Measurements from ENCODE around the gene HS3ST5.
"Not testable (repeated sequence)": the region's sequence is repeated elsewhere in the genome, so short reads cannot be mapped to it uniquely, and the experiment has no call there.

The HS3ST5 gene

DNA sequence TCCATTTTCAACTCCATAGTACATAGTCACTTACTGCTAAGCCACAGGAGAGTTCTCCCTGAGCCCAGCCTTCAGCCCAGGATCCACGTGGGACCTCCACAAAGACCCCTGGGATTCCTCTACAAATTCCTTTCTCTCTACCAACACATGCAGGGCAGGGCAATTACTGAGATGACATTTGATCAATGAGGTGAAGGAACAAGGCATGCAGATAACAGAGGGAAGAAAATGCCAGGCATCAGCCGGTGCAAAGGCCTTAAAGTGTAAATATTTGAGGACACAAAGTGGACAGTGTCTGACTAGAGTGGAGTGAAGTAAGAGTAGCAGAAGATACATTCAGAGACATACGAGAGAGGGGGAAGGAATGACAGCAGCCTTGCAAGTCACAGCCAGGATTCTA is 70.2 kb downstream of the HS3ST5 start:
- DNase-seq = no peak

DNA sequence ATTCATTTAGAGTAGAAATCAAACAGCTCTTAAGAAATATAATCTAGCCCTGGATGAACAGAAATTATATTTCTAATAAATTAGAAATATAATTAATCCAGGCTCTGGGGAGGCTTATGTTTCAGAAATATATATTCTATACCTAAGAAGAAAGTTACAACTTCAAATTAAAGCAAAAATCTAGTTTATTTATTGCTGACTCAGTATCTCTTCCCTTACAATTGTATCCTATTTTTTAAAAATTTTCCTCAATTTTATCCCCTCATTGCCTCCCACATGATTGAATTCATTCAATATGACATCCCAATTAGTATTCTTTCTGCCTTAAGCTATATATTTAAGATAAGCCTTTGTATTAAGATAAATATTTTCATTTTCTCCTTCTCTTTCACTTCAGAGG is 71.4 kb downstream of the HS3ST5 start:
- DNase-seq = no peak

DNA sequence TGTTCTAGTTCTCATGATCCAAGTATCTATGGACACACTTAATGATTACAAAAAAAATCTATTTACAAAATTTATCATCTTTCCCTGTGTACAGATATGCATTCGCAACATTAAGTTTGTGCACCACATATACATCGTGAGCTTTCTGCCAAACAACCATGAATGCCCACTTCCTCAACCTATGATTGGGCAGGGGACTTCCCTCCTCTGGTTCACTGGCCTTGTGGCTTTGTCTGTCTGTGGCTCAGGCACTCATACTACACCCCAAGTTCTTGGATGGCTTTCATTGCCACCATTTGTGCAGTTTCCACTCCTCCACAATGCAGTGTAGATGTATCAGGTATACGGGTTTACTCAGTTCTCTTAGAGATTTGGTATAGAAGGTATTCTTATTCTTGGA is 74.9 kb downstream of the HS3ST5 start:
- no peak for DNase-seq

DNA sequence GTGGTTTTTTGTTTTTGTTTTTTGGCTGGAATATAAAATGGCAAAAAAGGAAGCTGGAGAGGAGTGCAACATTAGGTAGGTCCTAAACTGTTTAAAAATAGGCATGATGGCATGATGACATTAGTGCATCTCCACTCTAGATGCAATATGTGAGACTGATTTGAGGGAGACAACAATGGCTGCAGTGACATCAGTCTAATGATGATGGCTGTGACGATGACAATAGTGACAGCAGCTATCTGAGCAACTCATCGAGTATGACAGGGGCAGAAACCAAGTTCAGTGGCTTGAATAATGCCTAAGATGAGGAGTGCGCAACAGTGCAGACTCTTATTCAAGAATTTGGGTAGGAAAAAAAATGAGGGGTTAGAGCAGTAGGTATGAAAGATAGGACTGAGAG is 82.0 kb downstream of the HS3ST5 start:
- DNase-seq = no peak

DNA sequence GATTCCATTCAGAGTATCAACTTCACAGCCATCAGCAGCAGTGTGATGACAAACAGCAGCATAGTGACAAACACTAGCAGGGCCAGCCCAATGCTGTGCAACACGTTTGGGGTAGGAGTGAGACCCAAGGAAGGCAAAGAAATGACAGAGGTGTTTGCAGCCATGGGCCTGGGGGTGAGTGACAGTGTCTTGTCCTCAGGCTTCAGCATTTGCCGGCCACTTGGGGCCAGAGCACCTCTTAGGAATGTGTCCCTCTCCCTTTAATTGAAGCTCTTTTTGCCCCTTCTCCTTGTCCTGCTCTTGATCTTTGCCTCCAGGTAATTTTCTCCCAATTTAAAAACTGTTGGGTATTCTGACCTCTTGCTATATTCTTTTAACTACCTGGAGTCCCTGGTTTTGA is 84.4 kb downstream of the HS3ST5 start:
- DNase-seq = no peak

DNA sequence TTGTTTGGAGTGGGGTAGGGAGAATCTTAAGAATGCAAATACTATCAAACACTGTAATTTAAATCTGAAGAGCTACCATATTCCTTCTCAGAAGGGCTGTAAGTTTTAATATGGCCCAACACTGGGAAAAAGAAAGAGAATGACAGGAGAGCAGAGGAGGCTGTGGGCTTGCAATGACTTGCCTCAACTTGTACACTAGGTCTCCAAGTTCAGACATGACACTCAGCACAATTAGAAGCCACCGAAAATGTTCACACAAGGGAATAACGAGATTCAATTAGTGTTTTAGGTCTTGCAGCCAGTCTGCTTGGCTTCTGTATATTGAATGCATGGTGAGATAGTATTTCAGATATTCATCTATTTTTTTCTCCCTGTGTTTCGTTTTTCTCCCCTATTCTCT is 89.4 kb downstream of the HS3ST5 start:
- DNase-seq = no peak

DNA sequence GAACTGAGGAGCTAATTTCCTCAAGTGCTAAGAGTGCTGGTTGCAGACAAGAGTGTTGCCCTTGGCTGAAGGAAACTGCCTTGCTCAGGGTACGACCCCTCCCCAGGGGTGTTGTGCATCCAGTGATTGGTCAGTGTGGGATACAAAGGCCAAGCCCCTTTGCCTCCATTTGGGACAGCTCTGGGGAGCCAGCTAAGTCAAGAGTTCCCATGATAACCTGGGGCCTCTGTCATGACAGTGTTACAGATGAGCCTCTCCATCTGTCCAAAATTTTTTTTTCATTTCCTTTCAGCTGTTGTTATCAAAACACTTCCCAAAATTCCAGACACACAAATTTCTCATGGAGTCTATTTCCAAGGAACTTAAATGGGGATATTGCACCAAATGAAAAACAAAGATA is 93.3 kb downstream of the HS3ST5 start:
- DNase-seq = no peak

DNA sequence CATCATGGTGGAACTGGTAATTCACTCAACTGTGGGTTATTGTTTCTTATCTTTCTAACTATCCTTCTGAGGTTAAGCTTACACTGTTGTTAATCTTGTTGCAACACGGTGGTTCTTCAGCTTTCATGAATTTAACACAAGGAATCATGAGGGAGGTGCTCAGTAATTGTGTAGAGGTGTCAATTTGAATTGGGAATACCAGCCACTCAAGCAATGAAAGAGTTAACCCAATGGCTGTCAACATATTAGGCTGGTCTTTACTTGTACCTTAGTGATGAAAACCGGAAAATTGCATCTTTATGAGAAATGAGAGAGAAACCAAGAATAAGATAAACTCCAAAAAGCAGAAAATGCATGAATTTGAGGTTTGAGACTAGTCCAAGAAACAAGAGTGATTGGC is 95.7 kb downstream of the HS3ST5 start:
- DNase-seq = no peak

DNA sequence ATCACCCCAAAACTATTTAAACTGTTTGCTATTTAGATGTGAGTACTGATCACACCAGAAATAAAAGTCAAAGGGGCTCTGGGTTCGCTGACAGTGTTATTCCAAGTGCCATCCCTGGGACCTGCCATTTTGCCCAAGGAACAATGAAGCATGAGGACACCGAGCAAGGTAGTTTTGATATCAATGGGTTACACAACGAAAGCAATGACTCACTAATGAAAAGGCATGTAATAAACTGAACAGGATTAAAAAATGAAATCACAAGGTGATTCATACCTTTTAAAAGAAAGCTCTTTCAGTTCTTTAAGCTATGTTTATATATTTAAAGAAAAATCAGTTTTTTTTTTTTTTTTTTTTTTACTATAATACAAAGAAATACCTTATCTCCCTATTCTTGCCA is 102.0 kb downstream of the HS3ST5 start:
- no peak for DNase-seq

DNA sequence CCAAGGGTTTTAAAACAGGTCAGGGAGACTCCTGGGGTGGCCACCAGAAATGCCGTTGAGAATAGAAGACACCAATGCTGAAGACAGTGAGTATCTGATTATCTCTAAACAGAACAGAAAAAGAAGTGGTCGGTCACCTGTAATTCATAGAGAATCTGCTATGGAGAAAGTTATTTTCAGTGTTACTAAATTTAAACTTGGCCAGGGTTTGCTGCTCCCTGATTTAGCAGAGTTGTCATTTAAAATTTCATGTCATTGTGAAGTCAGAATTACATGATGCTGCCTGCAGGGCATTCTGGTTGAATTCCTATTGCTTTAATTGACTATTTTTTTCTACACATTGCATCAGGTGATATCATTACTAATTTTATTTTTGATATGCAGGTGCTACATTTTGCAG is 114.1 kb downstream of the HS3ST5 start:
- no peak for DNase-seq

DNA sequence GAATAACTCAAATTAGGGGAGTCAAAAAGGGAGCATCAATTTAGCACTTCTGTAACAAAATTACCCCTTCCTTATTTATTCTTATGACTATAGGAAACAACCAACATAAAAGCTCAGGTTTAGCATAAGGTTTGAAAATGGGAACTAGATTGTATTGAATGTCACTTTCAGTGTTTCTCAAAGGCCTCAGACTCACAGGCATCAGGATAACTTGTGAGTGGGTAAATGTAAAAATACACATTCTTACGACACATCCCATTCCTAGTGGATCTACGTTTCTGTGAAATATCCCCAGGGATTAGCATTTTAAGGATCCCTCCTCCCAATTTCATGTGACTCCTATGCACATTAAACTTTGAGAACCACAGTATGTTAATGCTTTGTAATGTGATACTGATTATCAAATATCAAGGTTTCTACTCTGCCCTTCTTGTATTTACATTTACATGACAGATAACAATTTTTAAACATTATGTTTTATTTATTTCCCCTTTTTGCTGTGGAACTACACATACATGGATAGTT is 114.8 kb downstream of the HS3ST5 start:
- no peak for DNase-seq

DNA sequence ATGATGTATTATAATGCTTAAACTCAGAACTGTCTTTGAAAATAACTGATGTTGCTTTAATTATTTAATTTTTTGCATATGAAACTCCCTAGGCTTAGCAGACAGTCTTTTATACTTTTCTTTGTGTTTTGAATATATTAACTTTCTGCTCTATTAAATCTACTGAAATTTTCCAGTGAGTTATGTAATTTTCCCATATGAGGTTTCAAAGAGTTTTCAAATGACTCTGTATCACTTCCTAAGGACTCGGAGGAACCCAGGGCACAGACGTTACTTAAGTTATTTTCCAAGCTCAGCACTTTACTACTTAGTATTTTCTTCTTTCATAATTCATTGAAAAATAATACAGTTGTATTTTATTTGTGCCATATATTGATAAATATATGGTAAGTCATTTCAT is 122.6 kb downstream of the HS3ST5 start:
- no peak for DNase-seq

DNA sequence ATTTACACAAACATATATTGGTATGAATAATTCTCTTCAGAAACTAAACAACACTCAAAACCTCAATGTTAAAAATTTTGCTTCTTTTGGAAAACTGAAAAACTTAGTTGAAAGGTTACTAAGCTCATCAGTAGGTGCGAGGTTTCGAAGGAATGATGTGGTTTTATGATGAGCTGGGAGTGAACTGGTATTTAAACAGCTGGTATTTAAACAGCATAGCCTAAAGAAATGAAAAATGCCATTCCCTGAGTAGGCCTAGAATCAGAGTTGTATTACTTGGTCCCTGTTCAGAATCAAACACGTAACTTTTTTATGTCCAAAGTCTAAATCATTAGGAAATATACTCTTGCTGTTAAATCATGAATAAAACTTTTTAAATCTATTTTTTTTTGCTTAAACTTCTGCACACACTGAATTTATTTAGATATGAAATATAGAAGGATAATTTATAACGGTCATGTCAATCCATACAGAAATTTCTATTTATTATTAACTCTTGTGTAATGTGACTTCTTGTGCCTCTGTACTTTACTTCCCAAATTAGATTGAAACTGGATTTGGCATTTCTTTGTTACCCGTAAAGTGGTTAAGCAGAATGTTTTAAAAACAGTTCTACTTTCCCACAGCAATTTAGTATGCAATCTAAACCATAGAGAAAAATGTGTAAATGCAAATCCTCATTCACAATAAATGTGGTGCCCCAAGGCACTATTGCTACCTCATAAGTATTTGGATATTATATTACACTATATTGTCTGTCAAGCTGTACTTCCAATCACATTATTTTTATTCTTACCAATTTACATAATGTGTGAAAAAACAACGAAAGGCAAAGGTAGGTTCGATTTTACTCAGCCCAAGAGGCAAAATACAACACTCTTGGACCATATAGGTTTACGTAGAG is 124.1 kb downstream of the HS3ST5 start:
- no peak for DNase-seq

DNA sequence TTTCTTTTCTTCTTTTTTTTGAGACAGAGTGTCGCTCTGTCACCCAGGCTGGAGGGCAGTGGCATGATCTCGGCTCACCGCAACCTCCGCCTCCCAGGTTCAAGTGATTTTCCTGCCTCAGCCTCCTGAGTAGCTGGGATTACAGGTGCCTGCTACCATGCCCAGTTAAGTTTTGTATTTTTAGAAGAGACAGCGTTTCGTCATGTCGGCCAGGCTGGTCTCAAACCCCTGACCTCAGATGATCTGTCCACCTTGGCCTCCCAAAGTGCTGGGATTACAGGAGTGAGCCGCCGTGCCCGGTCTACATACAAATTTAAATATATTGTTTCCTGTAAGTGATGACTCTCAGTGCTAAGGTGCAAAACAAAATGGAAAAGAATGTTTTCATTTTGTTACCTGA is 124.8 kb downstream of the HS3ST5 start:
- DNase-seq = not testable (repeated sequence)

DNA sequence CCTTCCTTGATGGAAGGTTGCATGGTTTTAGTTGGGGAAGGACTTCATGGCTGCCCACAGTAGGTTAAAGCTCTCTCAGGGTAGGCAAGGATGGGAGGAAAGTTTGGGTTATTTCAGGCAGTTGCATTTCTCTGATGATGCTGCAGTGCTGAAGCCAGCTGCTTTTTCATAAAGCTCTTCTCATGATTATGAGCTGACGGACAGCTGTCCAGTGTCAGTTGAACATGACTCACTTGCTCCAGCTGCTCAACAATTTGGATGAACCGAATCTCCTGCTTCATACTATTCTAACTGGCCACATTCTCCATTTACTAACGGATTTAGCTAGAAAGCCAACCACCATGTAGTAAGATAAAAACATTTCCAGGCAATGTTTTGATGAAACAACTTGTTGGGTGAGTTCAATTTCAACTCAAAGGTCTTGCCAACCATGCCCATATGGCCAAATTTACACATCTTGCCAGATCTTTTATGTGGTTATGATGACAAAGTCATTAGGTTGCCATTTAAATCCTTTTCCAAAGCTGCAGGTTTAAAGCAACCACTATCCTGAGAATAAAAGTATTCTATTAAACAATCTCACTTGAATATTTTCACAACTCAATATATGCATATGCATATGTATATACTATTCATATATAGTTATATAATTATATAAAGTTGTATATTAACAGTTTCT is 125.9 kb downstream of the HS3ST5 start:
- no peak for DNase-seq

DNA sequence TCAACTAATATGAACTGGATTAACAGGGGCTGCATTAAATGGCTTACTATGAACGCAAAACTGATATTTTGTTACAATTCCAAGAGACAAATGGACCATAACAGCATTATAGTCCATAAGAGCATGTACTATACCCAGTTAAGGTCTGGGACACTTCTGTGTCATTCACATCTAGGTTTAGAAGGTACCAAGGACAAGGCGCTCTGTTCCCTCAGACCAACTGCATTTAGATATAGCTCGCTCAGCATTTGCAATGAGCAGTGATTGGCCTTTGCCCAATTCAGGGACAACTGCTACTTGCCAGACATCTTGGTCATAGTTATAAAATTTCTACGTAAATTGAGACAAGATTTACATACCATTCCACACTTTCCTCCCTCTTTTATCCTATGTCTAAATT is 132.4 kb downstream of the HS3ST5 start:
- no peak for DNase-seq

DNA sequence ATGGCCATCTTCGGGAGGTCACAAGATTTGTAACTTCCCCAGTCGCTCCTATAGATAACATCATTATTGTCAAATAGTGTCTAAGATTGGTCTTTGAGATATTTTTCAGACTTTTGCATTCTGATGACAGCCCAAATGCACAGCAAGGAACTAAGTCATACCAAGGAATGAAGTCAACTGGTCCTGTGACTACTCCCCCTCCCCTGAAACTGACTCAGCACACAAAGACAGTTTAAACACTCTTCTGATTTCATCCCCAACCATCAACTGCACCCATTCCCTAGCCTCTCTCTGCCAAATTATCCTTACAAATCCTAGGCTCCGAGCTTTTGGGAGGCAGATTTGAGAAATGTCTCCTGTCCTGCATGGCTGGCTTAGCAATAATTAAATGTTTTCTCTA is 139.4 kb downstream of the HS3ST5 start:
- no peak for DNase-seq

DNA sequence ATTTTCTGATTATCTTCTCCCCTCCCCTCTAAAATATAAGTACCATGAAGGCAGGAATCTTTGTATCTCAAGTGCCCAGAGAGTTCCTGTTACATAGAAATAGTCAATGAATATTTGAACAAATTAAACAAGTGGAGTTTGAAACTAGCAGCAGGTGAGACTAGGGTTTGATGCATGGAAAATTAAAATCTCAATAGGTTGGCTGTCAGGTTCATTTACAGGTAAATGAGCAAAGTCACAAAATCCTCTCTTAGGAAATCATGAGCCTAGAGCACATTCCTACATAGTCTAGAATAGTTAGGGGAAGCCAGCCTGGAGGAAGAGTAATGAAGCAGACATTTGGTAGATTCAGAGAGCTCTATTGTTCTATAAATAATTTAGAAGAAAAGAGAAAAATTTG is 140.4 kb downstream of the HS3ST5 start:
- DNase-seq = no peak

DNA sequence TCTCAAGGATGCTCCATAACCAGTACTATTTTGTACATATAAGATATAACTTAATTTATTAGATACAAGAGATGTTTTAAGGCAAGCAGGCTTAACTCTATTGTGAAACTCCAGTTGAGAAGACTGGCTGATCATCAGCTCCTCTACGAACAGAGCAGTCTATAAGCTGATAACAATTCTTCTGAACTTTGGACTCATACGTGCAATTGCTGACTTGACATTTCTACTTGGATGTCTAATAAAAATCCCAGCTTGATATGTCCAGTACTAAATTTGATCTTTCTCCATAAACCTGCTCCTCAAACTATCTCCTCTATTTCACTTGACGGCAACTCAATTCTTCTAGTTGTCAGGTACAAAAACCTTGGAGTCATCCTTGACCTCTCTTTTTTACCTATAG is 141.9 kb downstream of the HS3ST5 start:
- DNase-seq = no peak

DNA sequence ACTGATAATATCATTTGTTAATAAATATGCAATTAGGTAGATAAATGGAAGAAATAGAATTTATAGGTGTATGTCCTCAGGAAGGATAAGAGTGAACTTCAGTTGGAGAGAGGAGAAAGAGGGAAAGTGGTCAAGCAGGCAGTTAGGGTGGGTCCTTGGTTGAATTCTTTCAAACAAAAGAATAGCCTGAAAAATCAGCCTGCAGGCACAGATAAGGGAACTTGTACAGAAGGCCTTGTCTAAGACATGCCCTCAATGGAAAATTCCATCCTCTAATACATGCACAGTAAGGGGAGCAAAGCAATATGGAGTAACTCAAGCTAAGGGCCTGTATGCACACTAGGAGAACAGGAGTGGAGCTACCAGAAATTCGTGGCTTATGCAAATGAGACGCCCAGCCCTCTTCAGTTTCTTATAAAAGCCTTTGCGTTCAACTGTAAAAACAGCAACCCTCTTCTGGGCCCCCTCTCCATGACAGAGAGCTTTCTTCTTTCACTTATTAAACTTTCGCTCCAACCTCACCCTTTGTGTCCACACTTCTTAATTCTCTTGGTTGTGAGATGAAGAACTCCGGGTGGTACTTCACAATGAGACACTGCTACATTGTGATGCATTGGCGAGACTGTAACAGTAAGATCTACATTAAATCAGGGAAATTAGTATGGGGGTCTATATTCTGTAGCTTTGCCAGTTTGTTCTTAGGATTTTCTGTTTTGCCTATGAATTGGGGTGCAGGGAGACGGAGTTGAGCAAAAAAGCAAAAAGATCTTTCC is 147.0 kb downstream of the HS3ST5 start:
- DNase-seq = peak; percentile 41

DNA sequence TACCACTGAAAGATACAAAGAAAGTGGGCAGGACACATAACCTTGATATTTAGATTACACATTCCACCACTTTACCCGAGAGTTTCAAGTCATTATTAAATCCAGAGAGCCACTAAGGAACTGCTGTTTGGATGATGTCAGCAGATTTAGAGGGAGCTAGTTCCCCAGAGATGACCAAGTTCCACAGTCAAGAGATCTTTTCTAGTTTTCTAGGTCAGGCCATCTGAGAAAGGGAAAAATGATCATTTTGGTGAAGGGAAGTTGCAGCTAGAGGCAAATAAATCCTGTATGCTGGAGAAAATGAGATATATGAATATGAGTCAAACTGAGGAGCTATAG is 147.8 kb downstream of the HS3ST5 start:
- DNase-seq = peak; percentile 12

DNA sequence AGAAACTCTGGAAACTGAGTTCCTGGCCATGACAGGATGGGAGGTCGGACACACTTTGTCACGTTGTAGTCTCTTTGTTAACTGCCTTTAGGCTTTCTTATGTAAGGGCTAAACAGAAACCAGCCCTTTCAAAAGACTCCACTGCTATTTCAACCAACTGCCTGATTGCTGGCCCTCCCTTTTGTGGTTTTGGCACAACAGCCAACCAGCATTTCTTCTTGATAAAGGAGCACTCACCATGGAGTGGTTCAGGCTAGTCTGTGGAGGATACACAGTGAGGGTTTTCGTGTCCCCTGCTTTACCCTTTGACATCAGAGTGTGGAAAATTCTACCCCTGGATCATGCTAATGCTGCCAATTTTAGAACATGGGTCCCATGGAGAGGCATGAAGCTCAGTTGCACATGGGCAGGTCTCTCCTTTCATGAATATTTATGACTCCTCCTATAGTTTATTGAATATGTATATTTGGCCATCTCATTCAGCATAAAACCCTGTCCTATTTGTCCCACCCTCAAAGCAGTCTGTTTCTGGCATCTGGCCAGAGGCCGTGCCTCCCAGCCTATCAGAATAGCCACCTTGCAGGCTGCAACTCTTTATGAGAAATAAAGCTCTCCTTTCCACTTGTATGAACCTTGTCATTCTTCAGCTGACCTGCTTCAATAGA is 148.3 kb downstream of the HS3ST5 start:
- DNase-seq = peak; percentile 93

DNA sequence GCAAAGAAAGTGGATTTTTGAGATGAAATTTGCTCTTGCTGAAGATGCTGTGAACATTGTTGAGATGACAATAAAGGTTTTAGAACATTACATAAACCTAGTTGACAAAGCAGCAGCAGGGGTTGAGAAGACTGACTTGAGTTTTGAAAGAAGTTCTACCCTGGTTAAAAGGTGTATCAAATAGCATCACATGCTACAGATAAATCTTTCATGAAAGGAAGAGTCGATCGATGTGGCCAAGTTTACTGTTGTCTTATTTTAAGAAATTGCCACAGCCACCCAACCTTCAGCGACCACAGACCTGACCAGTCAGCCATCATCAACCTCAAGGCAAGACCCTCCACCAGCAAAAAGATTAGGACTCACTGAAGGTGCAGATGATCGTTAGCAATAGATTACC is 155.3 kb downstream of the HS3ST5 start:
- no peak for DNase-seq

Data from NCI-H226 (cell line).